Activated CD4-positive, alpha-beta T cell treated with anti-CD3 and anti-CD28 coated beads, Interleukin-2, Interleukin-4, amounts not matched to agents 100 ng/mL and 50 ng/mL, durations not matched to agents 16 hours and 8 hours (primary cell): Measurements from ENCODE around the gene RAB29.

Experiments used
- DNase-seq: peaks from one replicate; pipeline ENCODE4 v3.0.0-alpha.2; 2020; ENCODE audit warnings: low spot score

The RAB29 gene

GRCh38 chr1:205763980-205764379, 11.3 kb downstream of the RAB29 start:
- DNase-seq: no peak

GRCh38 chr1:205760606-205761005, 14.7 kb downstream of the RAB29 start:
- no peak for DNase-seq

- no peak for DNase-seq
These were observed 18.7 kb downstream of the RAB29 start for GRCh38 chr1:205756552-205756951.

DNA sequence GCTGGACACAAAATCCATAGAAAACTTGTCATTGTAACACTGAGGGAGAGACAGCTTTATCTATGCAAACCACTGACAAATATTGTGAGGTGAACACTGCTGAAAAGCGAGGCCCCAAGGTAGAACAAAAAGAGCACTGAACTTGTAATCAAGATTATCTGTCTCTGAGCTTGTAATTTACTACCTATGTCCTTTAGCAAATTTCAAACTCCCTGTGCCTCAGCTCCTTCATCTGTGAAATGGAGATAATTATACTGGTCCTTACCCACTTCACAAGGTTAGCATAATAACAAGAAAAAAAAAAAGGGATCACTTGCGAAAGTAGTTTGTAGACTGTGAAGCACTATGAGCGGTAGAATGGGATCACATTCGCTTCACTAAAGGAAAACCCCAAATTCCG, 20.4 kb downstream of the RAB29 start:
- no peak for DNase-seq

- no peak for DNase-seq
These were observed 24.1 kb downstream of the RAB29 start for GRCh38 chr1:205751036-205751651.

DNA sequence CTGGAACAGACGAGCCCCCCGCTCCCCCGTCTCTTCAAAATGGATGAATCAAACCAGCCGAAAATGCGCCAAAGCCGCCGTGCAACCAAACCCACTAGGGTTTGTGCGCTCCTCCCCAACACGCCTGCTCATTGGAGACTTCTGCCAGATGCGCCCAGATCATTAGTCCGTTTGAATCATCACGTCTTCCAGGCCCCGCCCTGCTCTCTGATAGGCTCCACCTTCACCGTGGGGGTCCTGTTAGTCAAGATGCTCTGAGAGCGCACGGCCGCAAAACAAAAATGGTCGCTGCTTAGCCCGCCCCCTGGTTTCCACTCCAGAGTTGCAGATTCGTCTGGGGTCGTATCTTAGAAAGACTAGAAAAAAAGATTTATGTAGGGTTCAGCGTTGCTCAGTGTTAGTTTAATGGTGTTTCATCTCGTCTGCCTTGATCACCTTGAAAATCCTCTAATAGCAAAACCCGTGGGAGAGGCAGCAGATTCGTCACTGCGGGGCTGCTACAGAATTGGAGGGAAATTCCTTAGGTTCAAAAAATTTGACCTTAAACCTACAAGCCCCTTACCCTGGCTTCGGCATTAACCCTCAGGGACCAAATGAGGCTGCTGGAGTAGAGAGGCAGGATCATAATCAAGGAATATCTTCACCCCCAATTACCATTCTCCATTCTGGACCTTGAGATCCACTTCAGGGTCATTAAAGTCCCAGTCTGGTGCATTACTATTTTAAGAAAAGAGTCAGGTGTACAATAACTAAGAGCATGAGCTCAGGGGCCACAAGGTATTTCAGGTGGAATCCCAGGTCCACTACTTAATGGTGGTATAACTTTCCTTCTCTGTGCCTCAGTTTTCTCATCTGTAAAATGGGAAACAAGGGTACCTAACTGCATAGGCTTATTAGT, 24.9 kb downstream of the RAB29 start, which contains the start of gene NUCKS1:
Gene NUCKS1, minus strand, starts transcription at position 45 of the 898 bp plus-strand sequence. CDS start 209 bp downstream, outside the sequence.
- DNase-seq: peak; percentile 98

GRCh38 chr1:205749234-205750137, 25.8 kb downstream of the RAB29 start:
- peak; percentile 96 for DNase-seq

- DNase-seq: peak; percentile 58
These were observed 26.7 kb downstream of the RAB29 start for GRCh38 chr1:205748403-205749233.

DNA sequence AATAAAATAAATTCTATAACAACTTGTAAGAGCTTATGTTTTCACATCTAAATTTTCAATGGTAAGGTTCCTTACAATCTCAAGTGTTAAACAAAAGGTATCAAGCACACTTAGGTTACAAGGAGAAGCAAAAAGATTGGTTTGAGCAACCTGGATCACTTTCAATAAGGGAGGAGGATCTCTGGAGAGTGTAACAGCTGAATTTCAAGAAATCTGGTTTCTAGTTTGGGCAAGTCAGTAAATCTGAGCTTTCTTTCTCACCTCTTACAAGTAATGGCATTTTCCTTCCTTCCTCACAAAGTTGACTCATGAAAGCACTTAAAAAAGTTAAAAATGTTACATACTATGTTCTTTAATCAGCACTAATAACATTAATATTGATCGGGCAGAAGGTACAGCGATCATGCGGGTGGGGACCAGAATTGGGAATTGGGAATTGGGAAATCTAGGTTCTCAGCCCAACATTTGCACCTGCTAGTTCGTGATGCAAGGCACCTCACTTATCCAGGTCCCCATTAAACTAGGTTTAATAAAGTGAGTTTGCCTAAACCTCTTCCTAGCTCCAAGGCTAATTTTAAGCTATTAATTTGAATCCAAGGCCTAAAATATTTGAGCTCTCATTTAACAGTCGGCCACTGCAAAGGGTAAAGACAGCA, 28.4 kb downstream of the RAB29 start:
- no peak for DNase-seq

- DNase-seq: no peak
These were observed 30.9 kb downstream of the RAB29 start for GRCh38 chr1:205744403-205744802.

- no peak for DNase-seq
These were observed 31.3 kb downstream of the RAB29 start for GRCh38 chr1:205743977-205744376.

- no peak for DNase-seq
These were observed 33.6 kb downstream of the RAB29 start for GRCh38 chr1:205741681-205742080.

DNA sequence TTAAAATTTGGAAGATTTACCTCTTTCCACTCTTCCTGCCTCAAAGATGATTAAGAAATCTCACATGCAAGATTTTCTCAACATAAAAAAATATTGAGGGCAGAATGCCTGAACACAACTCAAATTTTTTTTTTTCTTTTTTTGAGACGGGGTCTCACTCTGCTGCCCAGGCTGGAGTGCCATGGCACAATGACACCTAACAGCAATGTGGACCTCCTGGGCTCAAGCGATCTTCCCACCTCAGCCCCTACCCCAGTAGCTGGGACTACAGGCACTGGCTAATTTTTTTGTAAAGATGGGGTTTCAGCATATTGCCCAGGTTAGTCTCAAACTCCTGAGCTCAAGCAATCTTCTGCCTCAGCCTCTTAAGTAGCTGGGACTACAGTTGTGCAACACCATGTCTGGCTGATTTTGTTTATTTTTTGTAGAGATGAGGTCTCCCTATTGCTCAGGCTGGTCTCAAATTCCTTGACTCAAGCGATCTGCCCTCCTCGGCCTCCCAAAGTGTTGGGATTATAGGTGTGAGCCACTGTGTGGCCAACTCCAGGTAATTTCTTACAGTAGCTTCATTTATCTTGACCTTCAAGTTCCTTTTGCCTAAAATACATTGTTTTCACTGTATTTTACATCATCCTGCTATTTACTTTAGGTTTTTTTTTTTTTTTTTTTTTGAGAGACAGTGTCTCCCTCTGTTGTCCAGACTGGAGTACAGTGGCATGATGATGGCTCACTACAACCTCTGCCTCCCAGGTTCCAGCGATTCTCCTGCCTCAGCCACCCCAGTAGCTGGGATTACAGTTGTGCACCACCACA, 35.7 kb downstream of the RAB29 start:
- DNase-seq: no peak

DNA sequence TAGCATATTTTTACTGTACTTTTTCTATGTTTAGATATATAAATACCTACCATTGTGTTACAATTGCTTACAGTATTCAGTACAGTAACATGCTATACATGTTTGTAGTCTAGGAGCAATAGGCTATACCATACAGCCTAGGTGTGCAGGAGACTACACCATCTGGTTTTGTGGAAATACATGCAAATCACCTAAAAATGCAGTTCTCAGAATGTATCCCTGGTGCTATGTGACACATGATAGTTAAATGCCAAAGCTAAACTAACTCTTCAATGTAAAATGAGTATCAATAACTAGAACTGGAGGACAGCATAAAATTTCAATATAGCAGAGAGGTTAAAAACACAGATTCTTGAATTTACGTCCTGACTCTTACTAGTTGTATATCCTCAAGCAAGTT, 40.1 kb downstream of the RAB29 start:
- no peak for DNase-seq

GRCh38 chr1:205733438-205734175, 41.7 kb downstream of the RAB29 start:
- DNase-seq: no peak

GRCh38 chr1:205729945-205730610, 45.2 kb downstream of the RAB29 start:
- DNase-seq: no peak

- no peak for DNase-seq
These were observed 48.6 kb downstream of the RAB29 start for GRCh38 chr1:205726619-205727125.

- no peak for DNase-seq
These were observed 49.8 kb downstream of the RAB29 start for GRCh38 chr1:205725514-205725913.
